ENCODE data around the gene DNAJA2. TPM values are rescaled to one million over a fixed set of nuclear protein-coding genes. Genes with fewer than 3 reads are reported as not detected.

The DNAJA2 gene
- total and polyA plus RNA-seq, 2 of the 8 experiments (the other 6 are each of a cell fraction or from before 2014, with no cell fraction given) = 9.4 to 93.8 TPM

Other genes starting within 250 kb of the DNAJA2 start
- 0.23 and 0.35 TPM in 2 replicates for gene MYLK3, start 225.3 kb downstream of the DNAJA2 start, total RNA-seq (2021; fragmentation: NEBNext Ultra II Directional; extraction: Animal tissue kit (Norgen Biotek cat#: 25700))
- gene MYLK3, start 225.3 kb downstream of the DNAJA2 start, polyA plus RNA-seq (2011; rRNA removed) = 0.14 and 0.19 TPM in 2 replicates
- 20.6 and 21.8 TPM in 2 replicates for gene C16orf87, start 142.5 kb downstream of the DNAJA2 start, total RNA-seq (2021; fragmentation: NEBNext Ultra II Directional; extraction: Animal tissue kit (Norgen Biotek cat#: 25700))
- 3.4 and 4.8 TPM in 2 replicates for gene C16orf87, start 142.5 kb downstream of the DNAJA2 start, polyA plus RNA-seq (2011; rRNA removed)
- 86.3 and 94.1 TPM in 2 replicates for gene GPT2, start 89.3 kb downstream of the DNAJA2 start, total RNA-seq (2021; fragmentation: NEBNext Ultra II Directional; extraction: Animal tissue kit (Norgen Biotek cat#: 25700))
- 71.6 and 121 TPM in 2 replicates for gene GPT2, start 89.3 kb downstream of the DNAJA2 start, polyA plus RNA-seq (2011; rRNA removed)
- 8.0 and 12.5 TPM in 2 replicates for gene NETO2, start 170.3 kb upstream of the DNAJA2 start, total RNA-seq (2021; fragmentation: NEBNext Ultra II Directional; extraction: Animal tissue kit (Norgen Biotek cat#: 25700))
- gene NETO2, start 170.3 kb upstream of the DNAJA2 start, polyA plus RNA-seq (2011; rRNA removed) = 6.0 and 9.4 TPM in 2 replicates

All from H1 (cell line).